ENCODE data around the gene PPP1R9A.

GRCh38 chr7:94949532-94949931, 42.1 kb downstream of the PPP1R9A start:
- TF ChIP-seq CTCF (IDR thresholded peaks at IDR 0.05; ENCODE audit: borderline replicate concordance, extremely low read depth, low read length, poor library complexity, severe bottlenecking): no peak
- TF ChIP-seq EZH2 (IDR thresholded peaks at IDR 0.05; ENCODE audit: borderline replicate concordance, low read depth, low read length, severe bottlenecking): no peak
